HG03097 (cell line): Measurements from ENCODE around the gene OR51A7.
"Not testable (repeated sequence)": the region's sequence is repeated elsewhere in the genome, so short reads cannot be mapped to it uniquely, and the experiment has no call there.

Experiments
- ATAC-seq: cut with Tn5 transposase; IDR thresholded peaks from one replicate; pipeline ENCODE4 v1.9.1; 2021; ENCODE audit not compliant: unreplicated experiment, low FRiP score

OR51A7 gene, protein sequence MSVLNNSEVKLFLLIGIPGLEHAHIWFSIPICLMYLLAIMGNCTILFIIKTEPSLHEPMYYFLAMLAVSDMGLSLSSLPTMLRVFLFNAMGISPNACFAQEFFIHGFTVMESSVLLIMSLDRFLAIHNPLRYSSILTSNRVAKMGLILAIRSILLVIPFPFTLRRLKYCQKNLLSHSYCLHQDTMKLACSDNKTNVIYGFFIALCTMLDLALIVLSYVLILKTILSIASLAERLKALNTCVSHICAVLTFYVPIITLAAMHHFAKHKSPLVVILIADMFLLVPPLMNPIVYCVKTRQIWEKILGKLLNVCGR

DNA sequence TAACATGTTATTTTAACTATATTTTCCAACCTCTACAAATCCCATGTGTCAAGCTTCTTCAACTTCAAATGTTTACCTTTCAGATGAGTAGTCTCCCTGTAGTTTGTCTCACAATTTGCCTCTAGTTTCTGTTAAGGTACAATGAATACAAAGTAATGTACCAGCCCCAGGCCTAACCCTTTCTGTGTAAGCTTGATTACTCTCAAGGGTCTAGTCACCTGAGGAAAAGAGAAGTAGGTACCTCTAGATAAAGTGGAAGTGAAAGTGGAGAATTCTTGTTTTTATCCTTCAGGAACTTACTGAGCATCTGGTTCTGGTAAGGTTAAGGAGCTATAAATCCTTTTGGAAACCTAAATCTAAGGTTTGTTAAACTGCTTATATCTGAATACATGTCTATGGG, at the start of gene OR51A7:
TSS of gene OR51A7 (plus strand) at position 300 of the 400 bp plus-strand sequence. CDS start 3,587 bp downstream, outside the sequence.
- ATAC-seq: no peak

DNA sequence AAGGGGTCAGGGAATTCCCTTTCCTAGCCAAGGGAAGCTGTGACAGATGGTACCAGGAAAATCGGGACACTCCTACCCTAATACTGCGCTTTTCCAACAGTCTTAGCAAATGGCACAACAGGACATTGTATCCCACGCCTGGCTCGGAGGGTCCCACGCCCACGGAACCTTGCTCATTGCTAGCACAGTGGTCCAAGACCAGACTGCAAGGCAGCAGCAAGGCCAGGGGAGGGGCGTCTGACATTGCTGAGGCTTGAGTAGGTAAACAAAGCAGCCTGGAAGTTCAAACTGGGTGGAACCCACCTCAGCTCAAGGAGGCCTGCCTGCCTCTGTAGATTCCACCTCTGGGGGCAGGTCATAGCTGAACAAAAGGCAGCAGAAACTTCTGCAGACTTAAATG, 49.3 kb upstream of the OR51A7 start:
- ATAC-seq: not testable (repeated sequence)

DNA sequence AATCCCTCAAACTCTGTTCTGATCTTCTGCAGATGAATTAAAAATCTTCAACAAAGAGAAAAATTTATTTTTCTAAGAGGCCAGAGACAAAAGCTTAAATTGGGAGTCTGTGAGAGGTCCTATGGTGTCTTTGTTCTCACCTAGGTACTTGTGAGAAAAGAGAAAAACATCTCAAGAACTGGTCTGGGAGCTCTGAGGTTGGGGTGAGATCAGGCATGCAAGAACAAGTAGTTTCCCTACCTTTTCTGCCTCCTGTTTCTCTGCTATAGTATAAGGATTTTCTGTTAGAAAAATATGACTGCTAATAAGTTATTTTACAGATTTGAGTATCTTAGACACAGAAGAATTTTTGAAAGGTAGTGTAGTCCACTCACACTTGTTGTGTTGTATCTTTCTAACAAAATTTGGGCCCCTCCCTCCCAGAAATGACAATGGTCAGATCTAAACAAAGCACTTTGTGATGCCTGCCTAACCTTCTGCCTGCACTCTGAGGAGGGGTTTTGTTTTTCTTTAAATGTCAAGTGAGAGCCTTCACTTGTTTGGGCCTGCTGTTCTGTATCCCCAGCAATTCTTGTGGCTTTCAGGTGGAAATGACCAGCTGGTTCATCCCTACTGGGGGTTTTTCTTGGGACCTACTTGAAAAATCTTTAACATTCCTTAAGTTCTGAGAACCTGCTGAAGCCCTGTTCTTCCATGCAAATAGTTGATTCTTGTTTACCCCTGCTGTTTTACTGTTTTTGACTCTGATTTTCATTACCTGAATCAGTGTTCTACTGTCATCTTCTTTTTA, 40.9 kb upstream of the OR51A7 start:
- no peak for ATAC-seq

DNA sequence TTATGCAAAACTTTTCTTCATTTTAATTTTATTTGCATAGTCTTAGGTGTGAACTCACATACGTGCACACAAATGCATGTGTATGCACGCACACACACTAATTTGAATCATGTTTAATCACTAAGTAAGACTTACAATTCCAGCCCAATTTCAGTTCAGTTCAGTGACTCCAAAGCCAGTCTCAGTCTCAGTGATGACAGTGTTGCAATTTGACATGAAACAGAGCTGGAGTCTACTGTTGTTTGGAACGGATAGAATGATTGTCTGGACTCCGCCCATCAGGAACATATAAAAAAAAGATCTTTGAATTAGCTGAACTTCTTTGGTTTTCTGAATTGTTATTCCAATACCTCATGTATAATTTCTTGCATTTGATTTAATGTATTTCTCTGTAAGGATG, 39.7 kb upstream of the OR51A7 start:
- no peak for ATAC-seq

DNA sequence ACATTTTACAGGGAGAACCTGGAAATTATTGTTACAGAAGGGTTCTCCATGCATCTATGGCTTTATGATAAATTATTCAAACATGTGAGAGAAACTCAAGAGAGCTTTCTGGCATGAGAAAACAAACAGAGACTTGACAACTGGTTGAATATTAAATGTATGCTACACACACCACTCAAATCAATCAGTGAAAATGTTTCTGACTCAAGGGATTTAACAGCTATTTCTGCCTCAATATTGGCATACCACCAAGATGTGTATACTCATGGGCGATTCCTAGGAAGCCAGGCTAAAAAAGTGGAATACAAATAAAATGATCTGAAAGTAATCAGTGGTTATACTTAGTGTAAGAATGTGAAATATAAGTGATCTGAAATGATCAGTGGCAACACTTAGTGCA, 37.7 kb upstream of the OR51A7 start:
- no peak for ATAC-seq

DNA sequence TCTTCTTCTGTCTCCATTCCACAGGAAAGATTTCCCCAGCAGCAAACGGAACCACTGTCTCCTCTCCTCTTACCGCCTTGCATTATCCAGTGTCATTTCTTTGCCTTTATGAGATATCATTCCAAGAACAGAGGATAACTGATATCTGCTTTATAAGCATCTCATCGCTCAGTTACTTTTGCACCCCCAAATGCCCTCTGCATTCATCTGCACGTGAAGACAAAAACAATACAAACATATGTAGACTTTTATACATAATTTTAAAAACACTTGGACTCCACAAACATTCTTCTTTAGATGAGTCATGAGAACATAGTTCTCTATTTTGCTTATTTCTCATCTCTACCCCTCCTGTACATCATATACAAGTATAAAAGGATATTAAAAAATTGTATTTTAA, 22.4 kb upstream of the OR51A7 start:
- no peak for ATAC-seq

DNA sequence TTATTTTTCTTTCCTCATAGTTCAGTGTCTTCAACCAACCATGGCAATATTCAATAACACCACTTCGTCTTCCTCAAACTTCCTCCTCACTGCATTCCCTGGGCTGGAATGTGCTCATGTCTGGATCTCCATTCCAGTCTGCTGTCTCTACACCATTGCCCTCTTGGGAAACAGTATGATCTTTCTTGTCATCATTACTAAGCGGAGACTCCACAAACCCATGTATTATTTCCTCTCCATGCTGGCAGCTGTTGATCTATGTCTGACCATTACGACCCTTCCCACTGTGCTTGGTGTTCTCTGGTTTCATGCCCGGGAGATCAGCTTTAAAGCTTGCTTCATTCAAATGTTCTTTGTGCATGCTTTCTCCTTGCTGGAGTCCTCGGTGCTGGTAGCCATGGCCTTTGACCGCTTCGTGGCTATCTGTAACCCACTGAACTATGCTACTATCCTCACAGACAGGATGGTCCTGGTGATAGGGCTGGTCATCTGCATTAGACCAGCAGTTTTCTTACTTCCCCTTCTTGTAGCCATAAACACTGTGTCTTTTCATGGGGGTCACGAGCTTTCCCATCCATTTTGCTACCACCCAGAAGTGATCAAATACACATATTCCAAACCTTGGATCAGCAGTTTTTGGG, 21.6 kb upstream of the OR51A7 start, which contains the start of gene OR51T1:
TSS of gene OR51T1 (plus strand) at position 41 of the 641 bp plus-strand sequence. CDS start at position 41, 0 bp downstream.
- ATAC-seq: no peak

DNA sequence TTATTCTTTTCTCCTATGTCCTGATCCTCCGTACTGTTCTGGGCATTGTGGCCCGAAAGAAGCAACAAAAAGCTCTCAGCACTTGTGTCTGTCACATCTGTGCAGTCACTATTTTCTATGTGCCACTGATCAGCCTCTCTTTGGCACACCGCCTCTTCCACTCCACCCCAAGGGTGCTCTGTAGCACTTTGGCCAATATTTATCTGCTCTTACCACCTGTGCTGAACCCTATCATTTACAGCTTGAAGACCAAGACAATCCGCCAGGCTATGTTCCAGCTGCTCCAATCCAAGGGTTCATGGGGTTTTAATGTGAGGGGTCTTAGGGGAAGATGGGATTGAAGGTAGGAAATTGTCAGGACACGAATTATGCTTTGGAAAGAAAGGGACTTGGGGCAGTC, 21.0 kb upstream of the OR51A7 start:
- ATAC-seq: no peak

DNA sequence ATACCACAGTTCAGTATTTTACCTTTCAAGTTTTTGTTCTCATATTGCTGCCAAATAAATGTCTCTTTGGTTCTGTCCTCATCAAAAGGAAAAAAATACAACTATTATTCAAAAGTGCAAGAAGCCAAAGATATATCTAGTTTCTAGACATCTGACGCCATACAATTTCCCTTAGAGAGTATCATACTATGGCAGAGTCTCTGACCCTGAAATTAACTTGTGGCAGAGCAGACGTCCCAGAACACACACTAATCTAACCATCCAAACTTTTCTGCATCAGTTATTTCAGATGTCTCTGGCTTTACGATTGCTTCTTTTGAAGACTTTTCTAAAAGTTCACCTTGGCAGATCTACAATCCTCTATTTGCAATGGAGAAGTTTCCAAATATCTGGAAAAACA, 19.2 kb upstream of the OR51A7 start:
- no peak for ATAC-seq

DNA sequence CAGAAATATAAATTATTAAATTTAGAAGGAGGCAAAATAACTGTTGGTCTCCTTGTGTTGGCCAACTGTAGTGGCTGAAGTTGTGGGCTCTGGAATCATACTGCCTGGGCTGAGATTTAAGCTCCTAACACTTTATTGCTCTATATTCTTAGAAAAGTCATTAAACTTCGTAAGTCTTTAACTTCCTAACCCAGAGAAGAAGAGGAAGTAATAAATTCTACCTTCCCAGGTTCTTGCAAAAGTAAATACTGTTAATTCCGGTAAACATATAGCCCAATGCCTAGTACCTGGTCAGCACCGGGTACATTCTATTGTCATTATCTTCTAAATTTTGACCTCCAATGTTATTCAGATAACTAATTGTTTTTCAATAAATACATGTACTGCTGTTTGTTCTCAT, 17.4 kb upstream of the OR51A7 start:
- no peak for ATAC-seq

DNA sequence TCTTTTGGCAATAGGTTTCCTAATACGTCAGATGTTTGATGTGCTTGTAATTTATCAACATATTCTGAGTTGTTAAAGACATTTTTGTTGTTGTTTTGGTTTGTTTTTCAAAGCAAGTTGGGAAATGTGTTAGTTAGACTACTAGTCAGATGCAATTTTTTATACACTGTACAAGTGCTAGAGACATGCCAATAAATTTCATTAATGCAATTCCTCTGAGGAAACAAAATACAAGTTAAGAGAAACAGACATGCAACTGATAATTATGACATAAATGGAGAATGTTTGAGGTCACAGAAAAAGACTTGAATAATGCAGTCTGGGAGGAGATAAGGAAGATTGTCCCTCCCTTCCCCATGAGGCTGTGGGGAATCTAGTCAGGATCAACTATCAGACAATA, 16.0 kb upstream of the OR51A7 start:
- no peak for ATAC-seq

DNA sequence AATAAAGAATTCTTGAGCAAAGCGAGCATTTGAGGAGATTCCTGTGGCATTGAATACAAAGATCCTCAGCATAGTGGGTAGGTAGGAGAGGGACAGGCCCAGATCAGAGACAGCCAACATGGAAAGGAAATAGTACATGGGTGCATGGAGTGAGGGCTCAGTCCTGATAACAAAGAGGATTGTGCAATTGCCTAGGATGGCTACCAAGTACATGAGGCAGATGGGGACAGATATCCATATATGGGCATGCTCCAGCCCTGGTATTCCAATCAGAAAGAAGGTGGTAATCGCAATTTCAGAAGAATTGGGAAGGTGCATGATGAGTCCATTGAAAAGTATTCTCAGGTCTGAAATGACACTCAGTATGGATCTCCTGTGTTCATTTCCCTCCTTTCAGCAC, 13.3 kb upstream of the OR51A7 start:
- ATAC-seq: no peak

DNA sequence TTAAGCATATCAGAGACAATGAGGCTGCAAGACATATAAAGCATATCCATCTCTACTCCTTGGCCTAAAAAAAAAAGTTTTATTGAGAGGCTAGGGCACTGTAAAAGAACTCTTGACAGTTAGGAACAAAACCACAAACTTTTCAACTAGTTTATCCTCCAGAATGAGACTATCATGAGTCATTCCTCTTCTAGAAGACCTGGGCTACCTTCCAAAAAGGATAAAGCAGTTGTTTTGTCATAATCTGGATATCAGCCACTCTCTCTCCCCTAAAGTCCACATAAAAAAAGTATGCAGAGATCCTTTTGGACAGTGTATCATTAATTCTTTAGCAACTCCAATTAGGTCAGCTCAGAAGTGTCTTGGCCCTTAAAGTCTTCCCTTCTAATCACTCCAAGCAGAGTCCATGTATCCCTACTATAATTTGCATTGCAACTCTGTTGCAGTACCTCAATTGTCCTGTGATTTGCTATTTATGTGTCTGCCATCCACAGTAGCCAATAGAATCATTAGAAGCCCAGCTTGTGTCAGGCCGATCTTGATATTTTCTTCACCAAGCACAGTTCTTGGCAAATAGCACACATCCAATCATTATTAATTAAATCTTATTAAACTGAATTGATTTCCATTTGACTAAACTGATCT, 11.5 kb upstream of the OR51A7 start:
- ATAC-seq: no peak

DNA sequence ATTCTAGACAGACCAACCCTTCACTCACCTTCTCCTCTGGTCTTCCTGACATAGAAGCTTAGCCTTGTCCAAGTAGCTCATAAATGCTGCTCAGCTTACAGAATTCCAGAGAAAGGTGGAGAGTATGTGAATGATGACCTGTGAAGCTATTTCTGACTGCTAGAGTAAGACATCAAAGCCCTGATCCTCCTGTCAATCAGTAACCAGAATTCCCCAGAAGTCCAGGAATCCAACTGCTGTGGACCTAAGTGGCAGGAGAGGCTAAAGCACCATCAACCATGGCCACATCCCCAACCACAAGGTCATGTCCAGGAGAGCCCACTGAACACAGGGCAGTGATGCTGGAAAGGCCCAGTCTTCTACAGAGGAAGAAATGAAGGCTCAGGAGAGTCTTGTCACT, 13.0 kb downstream of the OR51A7 start:
- ATAC-seq: no peak

DNA sequence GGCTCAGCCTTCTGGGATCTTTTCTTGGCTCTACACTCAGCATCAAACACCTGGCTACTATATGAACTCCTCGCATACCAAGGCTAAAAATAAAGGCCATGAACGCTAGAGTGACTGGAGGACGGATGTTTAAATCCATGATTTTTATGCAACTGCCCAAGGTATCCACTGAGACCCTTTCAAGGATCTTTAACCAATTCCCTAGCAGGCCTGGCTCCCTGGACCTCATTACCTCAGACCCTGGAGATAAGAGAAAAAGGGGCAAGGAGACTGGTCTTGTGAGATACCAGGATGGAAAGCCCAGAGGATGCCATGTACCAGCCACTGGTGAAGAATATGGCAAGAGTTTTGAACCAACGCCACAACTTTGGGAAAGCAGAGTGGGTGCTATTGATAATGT, 15.7 kb downstream of the OR51A7 start, which contains the start of gene OR51G2:
TSS of gene OR51G2 (minus strand) at position 101 of the 400 bp plus-strand sequence. CDS start 3,687 bp downstream, outside the sequence.
- no peak for ATAC-seq

DNA sequence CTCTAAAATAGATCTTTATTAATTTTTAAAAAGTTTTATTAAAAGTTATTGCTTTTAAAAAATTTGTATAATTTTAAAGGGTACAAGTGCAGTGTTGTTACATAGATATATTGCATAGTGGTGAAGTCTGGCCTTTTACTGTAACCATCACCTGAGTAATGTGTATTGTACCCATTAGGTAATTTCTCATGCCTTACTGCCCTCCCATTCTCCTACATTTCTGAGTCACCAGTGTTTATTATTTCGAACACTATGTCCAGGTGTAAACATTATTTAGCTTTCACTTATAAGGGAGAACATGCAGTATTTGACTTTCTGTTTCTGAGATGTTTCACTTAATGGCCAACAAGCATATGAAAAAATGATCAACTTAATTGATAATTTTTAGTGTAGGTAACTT, 18.2 kb downstream of the OR51A7 start:
- no peak for ATAC-seq

DNA sequence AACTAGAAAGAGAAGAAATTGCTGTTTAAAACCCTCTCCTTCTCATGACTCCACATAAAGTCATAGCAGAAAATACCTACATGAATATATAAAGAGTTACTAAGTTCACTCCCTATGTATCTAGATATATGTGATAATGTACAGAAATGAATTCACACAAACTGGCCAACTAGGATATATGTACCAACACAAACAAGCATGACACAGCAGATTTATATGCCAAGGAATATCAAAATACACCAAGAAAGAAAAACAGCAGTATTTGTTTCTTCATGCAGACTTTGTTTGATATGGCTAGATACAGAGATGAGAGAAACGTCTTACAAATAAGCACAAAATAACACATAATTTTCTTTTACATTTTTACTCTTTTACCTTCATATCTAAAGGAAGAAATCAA, 18.7 kb downstream of the OR51A7 start:
- ATAC-seq: no peak

DNA sequence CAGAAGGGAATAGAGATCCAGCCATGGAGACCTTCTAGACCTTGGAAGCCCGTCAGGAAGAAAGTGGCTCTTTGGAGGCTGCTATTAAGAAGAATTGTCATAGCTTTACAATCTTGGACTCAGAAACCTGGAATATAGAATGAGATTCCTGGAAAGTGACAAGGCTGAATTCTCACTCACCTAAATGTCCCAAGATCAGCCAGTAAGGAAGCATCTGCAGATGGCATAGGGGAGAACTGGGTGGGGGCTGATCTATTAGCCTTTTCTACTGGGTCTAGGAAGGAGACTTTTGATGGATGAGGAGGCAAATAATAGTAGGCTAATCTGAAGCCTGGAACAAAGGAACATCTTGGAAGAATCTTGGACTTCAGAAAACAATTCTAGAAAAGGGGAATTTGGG, 20.7 kb downstream of the OR51A7 start, which contains the start of gene OR51G1:
TSS of gene OR51G1 (minus strand) at position 101 of the 400 bp plus-strand sequence. CDS start at position 101, 0 bp downstream.
- ATAC-seq: no peak

DNA sequence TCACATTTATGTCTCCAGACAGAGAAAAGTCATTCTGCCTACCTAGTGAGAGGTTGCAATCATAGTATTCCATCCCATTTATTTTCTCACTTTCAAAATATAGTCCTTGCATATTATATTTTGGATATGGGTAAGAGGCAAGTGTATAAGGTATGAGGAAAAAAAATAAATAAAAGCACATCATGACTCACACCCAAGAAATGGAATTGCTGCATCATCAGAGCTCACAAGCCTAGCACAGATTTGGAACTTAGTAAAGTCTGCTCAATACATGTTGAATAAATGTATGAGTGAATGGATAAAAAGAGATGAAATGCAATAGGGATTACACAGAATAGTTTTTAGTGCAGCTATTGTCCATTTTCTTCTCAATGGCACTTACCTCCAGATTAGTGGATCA, 23.0 kb downstream of the OR51A7 start:
- ATAC-seq: no peak

DNA sequence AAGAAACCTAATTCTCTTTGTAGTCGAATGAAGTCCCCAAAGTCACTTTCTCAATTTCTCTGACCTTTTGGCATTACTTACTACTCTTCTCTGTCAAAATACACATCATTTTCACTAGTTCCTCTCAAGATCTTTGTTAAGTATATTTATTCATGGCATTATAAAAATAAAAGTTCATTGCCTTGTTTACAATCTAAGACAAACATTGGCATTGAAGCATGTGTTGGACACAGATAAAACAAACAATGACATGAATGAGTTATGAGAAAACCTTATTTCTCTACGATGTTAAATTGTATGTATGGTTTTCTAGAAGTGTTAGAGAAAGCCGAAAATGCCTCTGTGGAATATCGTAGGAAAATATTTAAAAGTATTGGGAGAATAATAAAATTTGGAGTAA, 29.2 kb downstream of the OR51A7 start:
- no peak for ATAC-seq

DNA sequence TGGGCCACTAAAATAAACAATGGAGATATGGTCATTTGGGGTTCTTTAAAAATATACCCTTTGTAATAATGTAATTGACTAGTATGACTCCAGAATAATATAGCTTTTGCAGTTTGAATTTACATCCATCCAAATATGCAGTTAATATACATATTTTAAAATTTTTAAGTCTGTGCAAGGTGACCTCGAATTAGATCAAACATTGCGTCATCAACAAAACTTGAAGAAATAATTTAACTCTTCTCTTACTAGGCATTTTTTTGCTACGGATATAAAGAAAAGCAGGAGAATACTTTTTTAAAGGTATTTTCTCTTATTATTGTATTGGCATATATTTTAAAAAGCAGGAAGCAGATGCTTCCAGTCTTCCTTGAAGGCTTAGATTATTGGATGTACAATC, 33.2 kb downstream of the OR51A7 start:
- no peak for ATAC-seq
